GM21367 (cell line): ENCODE measurements around the gene NKD1.
"Not testable (repeated sequence)": the region's sequence is repeated elsewhere in the genome, so short reads cannot be mapped to it uniquely, and the experiment has no call there.

ENCODE experiments used
- ATAC-seq: cut with Tn5 transposase; IDR thresholded peaks from one replicate; pipeline ENCODE4 v1.9.1; 2021; ENCODE audit not compliant: unreplicated experiment

NKD1 gene

GRCh38 chr16:50536258-50536645 lies 11.9 kb upstream of the NKD1 start:
- not testable (repeated sequence) for ATAC-seq

- ATAC-seq, result no peak
Observed at GRCh38 chr16:50537533-50538290, 10.5 kb upstream of the NKD1 start.

GRCh38 chr16:50538411-50539052 lies 9.7 kb upstream of the NKD1 start:
- ATAC-seq, result no peak

GRCh38 chr16:50539053-50539695 lies 9.0 kb upstream of the NKD1 start:
- ATAC-seq, result no peak

GRCh38 chr16:50539822-50540710 lies 8.1 kb upstream of the NKD1 start:
- ATAC-seq, result no peak

- ATAC-seq, result no peak
Observed at GRCh38 chr16:50540711-50541007, 7.5 kb upstream of the NKD1 start.

GRCh38 chr16:50542703-50543102 lies 5.5 kb upstream of the NKD1 start:
- no peak for ATAC-seq

GRCh38 chr16:50546125-50546524 lies 2.1 kb upstream of the NKD1 start:
- no peak for ATAC-seq

- ATAC-seq, result peak; percentile 35
Observed at GRCh38 chr16:50547340-50548124, 664 bp upstream of the NKD1 start.

GRCh38 chr16:50548909-50549560 lies 839 bp downstream of the NKD1 start:
- no peak for ATAC-seq

- no peak for ATAC-seq
Observed at GRCh38 chr16:50549561-50549915, 1.3 kb downstream of the NKD1 start.

- ATAC-seq, result no peak
Observed at GRCh38 chr16:50550035-50550434, 1.8 kb downstream of the NKD1 start.

GRCh38 chr16:50550866-50551641 lies 2.9 kb downstream of the NKD1 start:
- ATAC-seq, result no peak

- ATAC-seq, result no peak
Observed at GRCh38 chr16:50552476-50553101, 4.4 kb downstream of the NKD1 start.

- ATAC-seq, result no peak
Observed at GRCh38 chr16:50553182-50553710, 5.0 kb downstream of the NKD1 start.

GRCh38 chr16:50553731-50554360 lies 5.7 kb downstream of the NKD1 start:
- ATAC-seq, result no peak

GRCh38 chr16:50555269-50555875 lies 7.2 kb downstream of the NKD1 start:
- no peak for ATAC-seq
